GM12864 (cell line): ENCODE measurements around the gene IKZF2.

Source experiments
- DNase-seq: peaks from one replicate; pipeline ENCODE4 v3.0.0-alpha.2; 2011; ENCODE audit warnings: low read depth
- H3K4me3 ChIP-seq: 2 replicates; pipeline ENCODE4 v1.5.1; 2011; ENCODE audit warnings: mild to moderate bottlenecking, low read depth, low read length, control low read depth
- CTCF ChIP-seq: IDR thresholded peaks from 2 replicates; pipeline ENCODE4 v1.5.1; 2011; ENCODE audit warnings: low read depth, mild to moderate bottlenecking, moderate library complexity, low read length, control low read depth, inconsistent platforms; ENCODE audit errors: missing control alignments

IKZF2 gene

GRCh38 chr2:213157242-213157641, 5.8 kb upstream of the IKZF2 start:
- H3K4me3 ChIP-seq: no peak overlapping the region
- TF ChIP-seq CTCF: no peak
- no peak for DNase-seq

GRCh38 chr2:213156717-213157116, 5.3 kb upstream of the IKZF2 start:
- DNase-seq: no peak
- no peak overlapping the region for H3K4me3 ChIP-seq
- no peak for TF ChIP-seq CTCF

- no peak for DNase-seq
- H3K4me3 ChIP-seq: peak overlapping the region; percentile 94
- no peak for TF ChIP-seq CTCF
Measured at GRCh38 chr2:213152888-213153287, 1.5 kb upstream of the IKZF2 start.

- no peak for DNase-seq
- peak overlapping the region; percentile 94 for H3K4me3 ChIP-seq
- no peak for TF ChIP-seq CTCF
Measured at GRCh38 chr2:213152065-213152794, 818 bp upstream of the IKZF2 start.

- H3K4me3 ChIP-seq: peak overlapping the region; percentile 94
- DNase-seq: no peak
- TF ChIP-seq CTCF: no peak
Measured at GRCh38 chr2:213150315-213151097, 906 bp downstream of the IKZF2 start.

GRCh38 chr2:213149949-213150314, 1.5 kb downstream of the IKZF2 start:
- peak overlapping the region; percentile 94 for H3K4me3 ChIP-seq
- no peak for TF ChIP-seq CTCF
- DNase-seq: no peak
